HepG2 (cell line): ENCODE data around the gene COL9A3. TPM values are rescaled to one million over a fixed set of nuclear protein-coding genes. Genes with fewer than 3 reads are reported as not detected.

ENCODE experiments used
- CCDC6 ChIP-seq: sonication (generic); formaldehyde crosslinking; IDR thresholded peaks from 2 replicates; pipeline ENCODE4 v1.8.1; 2022; ENCODE audit warnings: mild to moderate bottlenecking, missing genetic modification reagents, moderate library complexity
- NR2C2 ChIP-seq: sonication (generic); formaldehyde crosslinking; IDR thresholded peaks from 2 replicates; pipeline ENCODE4 v1.4.0; 2020; ENCODE audit warnings: missing genetic modification reagents, mild to moderate bottlenecking, moderate library complexity, borderline replicate concordance
- RORA ChIP-seq: sonication (generic); formaldehyde crosslinking; IDR thresholded peaks from 2 replicates; pipeline ENCODE4 v1.5.0; 2020; ENCODE audit warnings: mild to moderate bottlenecking, missing genetic modification reagents, moderate library complexity
- SMC3 ChIP-seq: IDR thresholded peaks from 2 replicates; pipeline ENCODE4 v1.6.1; 2011; ENCODE audit warnings: low read length, improper control_type of control experiment
- SMYD3 ChIP-seq: sonication (generic); formaldehyde crosslinking; IDR thresholded peaks from 2 replicates; pipeline ENCODE4 v1.8.1; 2023; ENCODE audit warnings: mild to moderate bottlenecking, missing genetic modification reagents
- ZKSCAN8 ChIP-seq: IDR thresholded peaks from 2 replicates; pipeline ENCODE4 v1.6.1; 2016; ENCODE audit warnings: borderline replicate concordance, missing genetic modification reagents, missing compliant biosample characterization
- ZNF232 ChIP-seq: sonication (generic); formaldehyde crosslinking; IDR thresholded peaks from 2 replicates; pipeline ENCODE4 v1.4.0; 2020; ENCODE audit warnings: missing genetic modification reagents, borderline replicate concordance
- ZNF556 ChIP-seq: sonication (generic); formaldehyde crosslinking; IDR thresholded peaks from 2 replicates; pipeline ENCODE4 v1.4.0; 2020; ENCODE audit warnings: mild to moderate bottlenecking, missing genetic modification reagents, borderline replicate concordance
- ZNF570 ChIP-seq: sonication (generic); formaldehyde crosslinking; IDR thresholded peaks from 2 replicates; pipeline ENCODE4 v1.4.0; 2020; ENCODE audit warnings: mild to moderate bottlenecking, missing genetic modification reagents, borderline replicate concordance
- ZNF770 ChIP-seq: sonication (generic); formaldehyde crosslinking; IDR thresholded peaks from 2 replicates; pipeline ENCODE4 v1.5.0; 2020; ENCODE audit warnings: mild to moderate bottlenecking, missing genetic modification reagents
- ZNF782 ChIP-seq: sonication (generic); formaldehyde crosslinking; IDR thresholded peaks from 2 replicates; pipeline ENCODE4 v1.4.0; 2020; ENCODE audit warnings: missing genetic modification reagents, mild to moderate bottlenecking, borderline replicate concordance
- polyA plus RNA-seq, 8 experiments: library from polyadenylated mRNA; depleted of rRNA in 3 of 8; stranded (reverse) in 7 of 8; unstranded in 1 of 8; fragments of >200 nt; fragmentation: Illumina TruSeq in 4 of 8; extraction: Trizol in 4 of 8; gene quantifications; 2 replicates each; pipeline versions ENCODE4 v1.2.1 to v1.2.3, GENCODE V29; 2011 to 2016; ENCODE audit warnings: low read depth in 4 of 8, missing spikeins in 1 of 8, mixed read lengths in 1 of 8; ENCODE audit not compliant: insufficient read depth in 1 of 8
- total RNA-seq, 5 experiments: library from RNA; depleted of rRNA; stranded (reverse); fragments of >200 nt; fragmentation: Illumina TruSeq; extraction: Trizol; gene quantifications; 2 replicates each; pipeline ENCODE4 v1.2.3, GENCODE V29; 2016; ENCODE audit warnings: low read depth in 1 of 5
- TF ChIP-seq, protein P1 (sequence below): sonication (generic); formaldehyde crosslinking; IDR thresholded peaks from 2 replicates; pipeline ENCODE4 v1.4.0; 2020; ENCODE audit warnings: mild to moderate bottlenecking, missing genetic modification reagents
- TF ChIP-seq, protein P2 (sequence below): sonication (generic); formaldehyde crosslinking; conservative IDR thresholded peaks from 2 replicates; pipeline ENCODE4 v1.5.0; 2020; ENCODE audit warnings: missing genetic modification reagents
- TF ChIP-seq, protein P3 (sequence below): sonication (generic); formaldehyde crosslinking; IDR thresholded peaks from 2 replicates; pipeline ENCODE4 v1.5.0; 2020; ENCODE audit warnings: missing genetic modification reagents, mild to moderate bottlenecking, borderline replicate concordance

Gene COL9A3
- total and polyA plus RNA-seq, 2 of the 13 experiments (the other 11 are each of a cell fraction or from before 2014, with no cell fraction given) = 155 to 204 TPM

- TF ChIP-seq, protein P1, sequence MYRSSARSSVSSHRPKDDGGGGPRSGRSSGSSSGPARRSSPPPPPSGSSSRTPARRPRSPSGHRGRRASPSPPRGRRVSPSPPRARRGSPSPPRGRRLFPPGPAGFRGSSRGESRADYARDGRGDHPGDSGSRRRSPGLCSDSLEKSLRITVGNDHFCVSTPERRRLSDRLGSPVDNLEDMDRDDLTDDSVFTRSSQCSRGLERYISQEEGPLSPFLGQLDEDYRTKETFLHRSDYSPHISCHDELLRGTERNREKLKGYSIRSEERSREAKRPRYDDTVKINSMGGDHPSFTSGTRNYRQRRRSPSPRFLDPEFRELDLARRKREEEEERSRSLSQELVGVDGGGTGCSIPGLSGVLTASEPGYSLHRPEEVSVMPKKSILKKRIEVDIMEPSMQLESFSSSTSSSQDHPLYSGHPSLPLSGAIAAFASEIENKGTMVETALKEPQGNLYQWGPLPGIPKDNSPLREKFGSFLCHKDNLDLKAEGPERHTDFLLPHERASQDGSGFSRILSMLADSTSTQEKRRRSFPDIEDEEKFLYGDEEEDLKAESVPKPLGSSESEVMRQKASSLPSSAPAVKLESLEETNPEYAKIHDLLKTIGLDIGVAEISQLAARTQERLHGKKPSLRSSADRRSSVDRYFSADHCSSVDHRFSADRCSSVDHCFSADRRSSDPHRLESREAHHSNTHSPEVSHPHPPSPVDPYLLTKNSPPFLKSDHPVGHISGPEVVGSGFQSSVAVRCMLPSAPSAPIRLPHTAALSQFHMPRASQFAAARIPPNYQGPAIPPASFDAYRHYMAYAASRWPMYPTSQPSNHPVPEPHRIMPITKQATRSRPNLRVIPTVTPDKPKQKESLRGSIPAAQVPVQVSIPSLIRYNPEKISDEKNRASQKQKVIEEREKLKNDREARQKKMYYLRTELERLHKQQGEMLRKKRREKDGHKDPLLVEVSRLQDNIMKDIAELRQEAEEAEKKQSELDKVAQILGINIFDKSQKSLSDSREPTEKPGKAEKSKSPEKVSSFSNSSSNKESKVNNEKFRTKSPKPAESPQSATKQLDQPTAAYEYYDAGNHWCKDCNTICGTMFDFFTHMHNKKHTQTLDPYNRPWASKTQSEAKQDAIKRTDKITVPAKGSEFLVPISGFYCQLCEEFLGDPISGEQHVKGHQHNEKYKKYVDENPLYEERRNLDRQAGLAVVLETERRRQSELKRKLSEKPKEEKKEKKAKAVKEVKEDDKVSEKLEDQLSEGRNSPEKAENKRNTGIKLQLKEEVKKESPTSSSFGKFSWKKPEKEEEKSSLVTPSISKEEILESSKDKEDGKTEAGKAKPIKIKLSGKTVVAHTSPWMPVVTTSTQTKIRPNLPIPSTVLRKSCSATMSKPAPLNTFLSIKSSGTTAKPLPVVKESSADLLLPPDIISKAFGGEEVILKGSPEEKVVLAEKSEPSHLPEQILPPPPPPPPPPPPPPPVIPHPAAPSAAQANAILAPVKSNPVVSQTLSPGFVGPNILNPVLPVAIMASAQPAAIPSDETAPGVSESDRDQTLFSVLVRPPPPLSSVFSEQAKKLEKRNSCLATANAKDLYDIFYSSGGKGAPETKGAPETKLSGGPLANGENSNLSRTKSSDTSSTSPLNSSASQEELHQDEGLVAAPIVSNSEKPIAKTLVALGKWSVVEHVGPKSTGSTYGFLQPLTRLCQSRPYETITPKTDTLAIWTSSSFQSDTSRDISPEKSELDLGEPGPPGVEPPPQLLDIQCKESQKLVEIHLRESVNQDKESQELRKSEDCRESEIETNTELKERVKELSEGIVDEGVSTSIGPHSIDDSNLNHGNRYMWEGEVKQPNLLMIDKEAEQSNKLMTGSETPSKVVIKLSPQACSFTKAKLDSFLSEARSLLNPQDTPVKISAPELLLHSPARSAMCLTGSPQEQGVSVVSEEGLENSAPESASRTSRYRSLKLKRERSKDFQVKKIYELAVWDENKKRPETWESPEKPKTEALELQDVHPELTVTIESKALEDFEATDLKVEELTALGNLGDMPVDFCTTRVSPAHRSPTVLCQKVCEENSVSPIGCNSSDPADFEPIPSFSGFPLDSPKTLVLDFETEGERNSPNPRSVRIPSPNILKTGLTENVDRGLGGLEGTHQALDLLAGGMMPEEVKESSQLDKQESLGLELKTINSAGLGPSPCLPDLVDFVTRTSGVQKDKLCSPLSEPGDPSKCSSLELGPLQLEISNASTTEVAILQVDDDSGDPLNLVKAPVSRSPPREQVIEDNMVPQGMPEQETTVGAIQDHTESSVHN (CRISPR knock-in tag) = peak; percentile 70; the same call in 1 of the 2 replicates
- TF ChIP-seq ZNF570 (CRISPR knock-in tag) (no peak), ZNF556 (peak; percentile 31; the same call in 1 of the 2 replicates), ZNF782 (no peak), CCDC6 (CRISPR knock-in tag) (no peak), ZNF770 (CRISPR knock-in tag) (peak; percentile 73), SMYD3 (CRISPR knock-in tag) (no peak), ZKSCAN8 (no peak), RORA (CRISPR knock-in tag) (no peak), ZNF232 (CRISPR knock-in tag) (no peak), NR2C2 (CRISPR knock-in tag) (no peak), SMC3 (no peak)
- TF ChIP-seq, protein P2, sequence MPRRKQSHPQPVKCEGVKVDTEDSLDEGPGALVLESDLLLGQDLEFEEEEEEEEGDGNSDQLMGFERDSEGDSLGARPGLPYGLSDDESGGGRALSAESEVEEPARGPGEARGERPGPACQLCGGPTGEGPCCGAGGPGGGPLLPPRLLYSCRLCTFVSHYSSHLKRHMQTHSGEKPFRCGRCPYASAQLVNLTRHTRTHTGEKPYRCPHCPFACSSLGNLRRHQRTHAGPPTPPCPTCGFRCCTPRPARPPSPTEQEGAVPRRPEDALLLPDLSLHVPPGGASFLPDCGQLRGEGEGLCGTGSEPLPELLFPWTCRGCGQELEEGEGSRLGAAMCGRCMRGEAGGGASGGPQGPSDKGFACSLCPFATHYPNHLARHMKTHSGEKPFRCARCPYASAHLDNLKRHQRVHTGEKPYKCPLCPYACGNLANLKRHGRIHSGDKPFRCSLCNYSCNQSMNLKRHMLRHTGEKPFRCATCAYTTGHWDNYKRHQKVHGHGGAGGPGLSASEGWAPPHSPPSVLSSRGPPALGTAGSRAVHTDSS (CRISPR knock-in tag) = 0 out of 2 replicates have a peak, but pooled peaks have one; percentile 69
- TF ChIP-seq, protein P3, sequence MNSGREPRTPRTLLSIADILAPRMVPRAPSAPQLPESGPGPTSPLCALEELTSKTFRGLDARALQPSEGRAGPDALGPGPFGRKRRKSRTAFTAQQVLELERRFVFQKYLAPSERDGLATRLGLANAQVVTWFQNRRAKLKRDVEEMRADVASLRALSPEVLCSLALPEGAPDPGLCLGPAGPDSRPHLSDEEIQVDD (CRISPR knock-in tag) = peak; percentile 43; the same call in 1 of the 2 replicates
These were observed 7.9 kb downstream of the COL9A3 start (continued) for GRCh38 chr20:62824476-62825332.
